HCT116 (cell line): ENCODE measurements around the gene ST14. TPM values are rescaled to one million over a fixed set of nuclear protein-coding genes. Genes with fewer than 3 reads are reported as not detected.
"Not testable (repeated sequence)": the region's sequence is repeated elsewhere in the genome, so short reads cannot be mapped to it uniquely, and the experiment has no call there.

Experiments
- ATAC-seq: fragments of 200-7000 bp; cut with Tn5 transposase; 2 replicates; pipeline ENCODE4 v1.9.1; 2020; ENCODE audit warnings: mild to moderate bottlenecking, moderate library complexity
- BruUV-seq: library from RNA; stranded (reverse); fragments of 400-500 nt; replicated peaks from 2 replicates; lab custom pipeline; 2021; lab: Mats Ljungman, UMichigan
- CTCF ChIA-PET: fragments of 300-600 bp; sonication (Branson Sonifier 250); formaldehyde crosslinking; loops from one replicate; lab custom pipeline; 2021; ENCODE audit warnings: antibody characterized with exemption; lab: Charles Lee
- POLR2A ChIA-PET: fragments of 300-600, 350-600 bp; sonication (Branson Sonifier 250); formaldehyde crosslinking; loops from one replicate; lab custom pipeline; 2021; ENCODE audit warnings: antibody characterized with exemption; lab: Charles Lee
- RAD21 ChIA-PET, 2 experiments: fragments of 300-600 bp; sonication (Branson Sonifier 250); formaldehyde crosslinking; loops; one replicate each; lab custom pipeline; 2023; ENCODE audit warnings: low total read pairs in 2 of 2; ENCODE audit not compliant: uncharacterized antibody in 2 of 2, unreplicated experiment in 2 of 2, low non-redundant PET in 1 of 2; lab: Charles Lee
- DNase-seq: peaks from one replicate; pipeline ENCODE4 v3.0.0-alpha.2; 2010; ENCODE audit warnings: low read depth, low spot score
- H2AFZ ChIP-seq: fragments of 200-600 bp; shearing (Covaris generic), sonication (generic); 2 replicates; pipeline ENCODE4 v1.6.1; 2017; ENCODE audit warnings: low read depth, mixed run types, mixed read lengths, antibody characterized with exemption, low read length; ENCODE audit not compliant: poor library complexity, severe bottlenecking
- H3K27ac ChIP-seq: 2 replicates; pipeline ENCODE4 v1.5.1; 2012; ENCODE audit warnings: low read depth, low read length
- H3K27me3 ChIP-seq: fragments of 200-600 bp; sonication (generic); 2 replicates; pipeline ENCODE4 v1.6.1; 2016; ENCODE audit warnings: mixed run types, low read length, mixed read lengths; ENCODE audit not compliant: insufficient read depth
- H3K36me3 ChIP-seq, 2 experiments: fragments of 200-500 bp in 1 of 2; fragments of 200-600 bp in 1 of 2; sonication (Bioruptor generic) in 1 of 2; sonication (generic) in 1 of 2; 2 replicates each; pipeline versions ENCODE4 v1.5.1 to v1.6.1; 2014 to 2016; ENCODE audit warnings: low read length in 2 of 2, inconsistent platforms in 1 of 2, mixed read lengths in 1 of 2, mixed run types in 1 of 2; ENCODE audit not compliant: insufficient read depth in 2 of 2, control insufficient read depth in 1 of 2
- H3K4me1 ChIP-seq, 2 experiments: fragments of 200-600 bp in 1 of 2; sonication (generic) in 1 of 2; 2 replicates each; pipeline versions ENCODE4 v1.5.1 to v1.6.1; 2012 to 2017; ENCODE audit warnings: low read length in 2 of 2, inconsistent platforms in 1 of 2, mild to moderate bottlenecking in 1 of 2, mixed read lengths in 1 of 2, mixed run types in 1 of 2, moderate library complexity in 1 of 2; ENCODE audit not compliant: insufficient read depth in 2 of 2, control insufficient read depth in 1 of 2
- H3K4me2 ChIP-seq: fragments of 200-600 bp; sonication (generic); 2 replicates; pipeline ENCODE4 v1.6.1; 2017; ENCODE audit warnings: mixed run types, low read length, mixed read lengths
- H3K4me3 ChIP-seq, 2 experiments: fragments of 200-600 bp in 1 of 2; sonication (generic) in 1 of 2; replicated peaks in 1 of 2; 2 replicates each; pipeline ENCODE4 v1.5.1; 2011 to 2016; ENCODE audit warnings: low read length in 2 of 2, control low read depth in 1 of 2, low read depth in 1 of 2, mild to moderate bottlenecking in 1 of 2, mixed read lengths in 1 of 2, mixed run types in 1 of 2
- H3K79me2 ChIP-seq: fragments of 200-600 bp; sonication (generic); 2 replicates; pipeline ENCODE4 v1.6.1; 2017; ENCODE audit warnings: mild to moderate bottlenecking, mixed run types, low read length, moderate library complexity, mixed read lengths; ENCODE audit not compliant: insufficient read depth
- H3K9ac ChIP-seq: fragments of 200-600 bp; sonication (generic); 2 replicates; pipeline ENCODE4 v1.6.1; 2016; ENCODE audit warnings: low read length, mixed read lengths
- H3K9me2 ChIP-seq: fragments of 200-600 bp; sonication (generic), shearing (Covaris generic); 2 replicates; pipeline ENCODE4 v1.6.1; 2017; ENCODE audit warnings: mixed run types, mild to moderate bottlenecking, moderate library complexity; ENCODE audit not compliant: insufficient read depth
- H3K9me3 ChIP-seq, 2 experiments: fragments of 200-500 bp in 1 of 2; fragments of 200-600 bp in 1 of 2; sonication (Bioruptor generic) in 1 of 2; sonication (generic) in 1 of 2; 2 replicates each; pipeline ENCODE4 v1.6.1; 2014 to 2017; ENCODE audit warnings: low read length in 2 of 2, mixed read lengths in 2 of 2, inconsistent platforms in 1 of 2, low read depth in 1 of 2, mild to moderate bottlenecking in 1 of 2, mixed run types in 1 of 2, moderate library complexity in 1 of 2; ENCODE audit not compliant: control insufficient read depth in 1 of 2, insufficient read depth in 1 of 2
- H4K20me1 ChIP-seq: fragments of 200-600 bp; sonication (generic), shearing (Covaris generic); 2 replicates; pipeline ENCODE4 v1.6.1; 2017; ENCODE audit warnings: mixed run types, mild to moderate bottlenecking, moderate library complexity; ENCODE audit not compliant: insufficient read depth
- ATF3 ChIP-seq: IDR thresholded peaks from 2 replicates; pipeline ENCODE4 v1.6.1; 2012
- CBX3 ChIP-seq: IDR thresholded peaks from 2 replicates; pipeline ENCODE4 v1.6.1; 2012; ENCODE audit warnings: low read depth
- EGR1 ChIP-seq: IDR thresholded peaks from 2 replicates; pipeline ENCODE4 v1.6.1; 2012; ENCODE audit warnings: low read depth
- ELF1 ChIP-seq: IDR thresholded peaks from 2 replicates; pipeline ENCODE4 v1.6.1; 2012; ENCODE audit warnings: low read depth, borderline replicate concordance
- EZH2 ChIP-seq: fragments of 200-600 bp; sonication (generic); IDR thresholded peaks from 2 replicates; pipeline ENCODE4 v1.6.1; 2017; ENCODE audit warnings: antibody characterized with exemption, mixed run types
- FOSL1 ChIP-seq: IDR thresholded peaks from 2 replicates; pipeline ENCODE4 v1.6.1; 2012; ENCODE audit warnings: low read depth
- RAD21 ChIP-seq: IDR thresholded peaks from 2 replicates; pipeline ENCODE4 v1.6.1; 2012; ENCODE audit warnings: low read depth, mild to moderate bottlenecking
- SIN3A ChIP-seq: IDR thresholded peaks from 2 replicates; pipeline ENCODE4 v1.6.1; 2012; ENCODE audit warnings: low read depth
- SP1 ChIP-seq: IDR thresholded peaks from 2 replicates; pipeline ENCODE4 v1.6.1; 2012; ENCODE audit warnings: low read depth
- SRF ChIP-seq: IDR thresholded peaks from 2 replicates; pipeline ENCODE4 v1.6.1; 2012; ENCODE audit warnings: low read depth
- TCF7L2 ChIP-seq: IDR thresholded peaks from 2 replicates; pipeline ENCODE4 v1.7.0; 2011; ENCODE audit warnings: borderline replicate concordance, inconsistent platforms; ENCODE audit not compliant: insufficient read depth, insufficient read length; ENCODE audit errors: extremely low read depth
- YY1 ChIP-seq: IDR thresholded peaks from 2 replicates; pipeline ENCODE4 v1.6.1; 2011; ENCODE audit warnings: low read length, low read depth, moderate library complexity, mild to moderate bottlenecking; ENCODE audit not compliant: insufficient replicate concordance; ENCODE audit errors: extremely low read depth
- ZFX ChIP-seq: fragments of 450-650 bp; IDR thresholded peaks from 2 replicates; pipeline ENCODE4 v1.6.1; 2017
- intact Hi-C: fragments of 100-400 bp; cut with micrococcal nuclease; formaldehyde crosslinking; loops from 2 replicates; pipeline ENCODE4 v1.10.0; 2022
- total RNA-seq: library from RNA; stranded (reverse); gene quantifications from one replicate; pipeline ENCODE4 v1.2.1, GENCODE V29; 2021; ENCODE audit not compliant: unreplicated experiment
- TF ChIP-seq, protein P1 (sequence below): IDR thresholded peaks from 2 replicates; pipeline ENCODE4 v1.6.1; 2011; ENCODE audit warnings: mild to moderate bottlenecking, low read length, moderate library complexity; ENCODE audit not compliant: insufficient replicate concordance; ENCODE audit errors: extremely low read depth

The ST14 gene
- total RNA-seq, 1 experiment from 2014 or later: 107 TPM

GRCh38 chr11:130233888-130234287 lies 74.3 kb downstream of the ST14 start:
- RAD21 ChIA-PET, H3K9me3 ChIP-seq, DNase-seq, H3K79me2 ChIP-seq, ATAC-seq, H3K4me1 ChIP-seq, H4K20me1 ChIP-seq, H2AFZ ChIP-seq, CTCF ChIA-PET, H3K27ac ChIP-seq, H3K9ac ChIP-seq, intact Hi-C loops, H3K4me3 ChIP-seq, H3K36me3 ChIP-seq, H3K9me2 ChIP-seq, BruUV-seq, H3K27me3 ChIP-seq, H3K4me2 ChIP-seq, POLR2A ChIA-PET: not testable (repeated sequence)

DNA sequence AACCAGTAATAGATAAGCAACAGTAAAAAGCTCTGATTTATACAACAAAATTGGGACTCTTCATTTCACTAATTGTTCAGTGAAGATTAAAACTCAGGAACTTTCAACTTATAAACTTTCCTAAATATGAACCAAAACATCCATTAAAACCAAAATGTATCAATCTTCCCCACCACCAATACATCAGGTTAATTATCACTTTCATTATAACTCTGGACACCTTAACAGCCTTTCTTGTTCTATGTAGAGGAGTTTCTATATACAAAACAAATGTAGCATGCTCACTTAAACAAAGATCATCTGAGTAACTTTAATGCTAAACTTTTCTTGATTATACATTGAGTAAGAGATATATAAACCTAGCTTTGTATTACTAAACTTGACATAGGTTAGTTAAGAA lies 74.7 kb downstream of the ST14 start:
- no peaks in the 10 kb centered on the region for H3K27me3 ChIP-seq
- H2AFZ ChIP-seq: no peak overlapping the region
- DNase-seq (no peak), ATAC-seq (no peak)
- ChIA-PET CTCF (no interaction called here), POLR2A (no interaction called here), RAD21 (no interaction called here)
- no peak overlapping the region for H3K4me3 ChIP-seq
- H3K9me3 ChIP-seq: no peaks in the 10 kb centered on the region
- H3K36me3 ChIP-seq: 0 out of 4 replicates have a peak, but pooled peaks cover 0 to 4% of the 10 kb centered on the region in 2 experiments
- H3K79me2 ChIP-seq: no peaks in the 10 kb centered on the region
- no TSS peak for BruUV-seq
- TF ChIP-seq EZH2: no peak
- TF ChIP-seq SP1: no peak
- TF ChIP-seq SIN3A: no peak
- no peak for TF ChIP-seq FOSL1
- TF ChIP-seq ATF3: no peak
- TF ChIP-seq, protein P1, sequence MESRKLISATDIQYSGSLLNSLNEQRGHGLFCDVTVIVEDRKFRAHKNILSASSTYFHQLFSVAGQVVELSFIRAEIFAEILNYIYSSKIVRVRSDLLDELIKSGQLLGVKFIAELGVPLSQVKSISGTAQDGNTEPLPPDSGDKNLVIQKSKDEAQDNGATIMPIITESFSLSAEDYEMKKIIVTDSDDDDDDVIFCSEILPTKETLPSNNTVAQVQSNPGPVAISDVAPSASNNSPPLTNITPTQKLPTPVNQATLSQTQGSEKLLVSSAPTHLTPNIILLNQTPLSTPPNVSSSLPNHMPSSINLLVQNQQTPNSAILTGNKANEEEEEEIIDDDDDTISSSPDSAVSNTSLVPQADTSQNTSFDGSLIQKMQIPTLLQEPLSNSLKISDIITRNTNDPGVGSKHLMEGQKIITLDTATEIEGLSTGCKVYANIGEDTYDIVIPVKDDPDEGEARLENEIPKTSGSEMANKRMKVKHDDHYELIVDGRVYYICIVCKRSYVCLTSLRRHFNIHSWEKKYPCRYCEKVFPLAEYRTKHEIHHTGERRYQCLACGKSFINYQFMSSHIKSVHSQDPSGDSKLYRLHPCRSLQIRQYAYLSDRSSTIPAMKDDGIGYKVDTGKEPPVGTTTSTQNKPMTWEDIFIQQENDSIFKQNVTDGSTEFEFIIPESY: no peak
- no peak for TF ChIP-seq EGR1
- TF ChIP-seq SRF: no peak
- no peak for TF ChIP-seq RAD21
- TF ChIP-seq TCF7L2: no peak
- TF ChIP-seq CBX3: no peak
- no peak for TF ChIP-seq YY1
- no peak for TF ChIP-seq ELF1
- no peak for TF ChIP-seq ZFX
- intact Hi-C loops: no loop called here
- no peaks in the 10 kb centered on the region for H4K20me1 ChIP-seq
- no peak overlapping the region for H3K27ac ChIP-seq
- H3K9me2 ChIP-seq: no peaks in the 10 kb centered on the region
- no peaks in the 10 kb centered on the region for H3K4me1 ChIP-seq
- no peak overlapping the region for H3K4me2 ChIP-seq
- no peak overlapping the region for H3K9ac ChIP-seq
